RPMI7951 (cell line): Measurements from ENCODE around the gene TTC7B. TPM values are rescaled to one million over a fixed set of nuclear protein-coding genes. Genes with fewer than 3 reads are reported as not detected.

ENCODE experiments used
- DNase-seq: peaks from one replicate; pipeline ENCODE4 v3.0.0-alpha.2; 2012; ENCODE audit warnings: low read depth
- total RNA-seq: library from RNA; depleted of rRNA; stranded (reverse); fragments of >200 nt; shearing (Covaris generic); gene quantifications from 2 replicates; pipeline ENCODE4 v1.2.3, GENCODE V29; 2014

The TTC7B gene
- total RNA-seq, 1 experiment from 2014 or later = 22.1 TPM

- no peak for DNase-seq
These were observed 167.8 kb downstream of the TTC7B start for GRCh38 chr14:90648421-90648820.

GRCh38 chr14:90647473-90648005 is 168.7 kb downstream of the TTC7B start:
- DNase-seq = no peak

- peak; percentile 84 for DNase-seq
These were observed 170.3 kb downstream of the TTC7B start for GRCh38 chr14:90645842-90646443.

- DNase-seq = peak; percentile 85
These were observed 171.3 kb downstream of the TTC7B start for GRCh38 chr14:90644882-90645281.

- DNase-seq = no peak
These were observed 172.1 kb downstream of the TTC7B start for GRCh38 chr14:90643982-90644670.

GRCh38 chr14:90642244-90642717 is 173.9 kb downstream of the TTC7B start:
- DNase-seq = peak; percentile 36

GRCh38 chr14:90641615-90642243 is 174.5 kb downstream of the TTC7B start:
- no peak for DNase-seq

- DNase-seq = no peak
These were observed 175.1 kb downstream of the TTC7B start for GRCh38 chr14:90641168-90641567.

GRCh38 chr14:90639641-90640040 is 176.6 kb downstream of the TTC7B start:
- DNase-seq = no peak

- DNase-seq = no peak
These were observed 183.4 kb downstream of the TTC7B start for GRCh38 chr14:90632871-90633270.

- peak; percentile 24 for DNase-seq
These were observed 183.8 kb downstream of the TTC7B start for GRCh38 chr14:90632451-90632850.

- no peak for DNase-seq
These were observed 185.9 kb downstream of the TTC7B start for GRCh38 chr14:90630171-90630806.

- DNase-seq = peak; percentile 29
These were observed 186.8 kb downstream of the TTC7B start for GRCh38 chr14:90629471-90629870.

- no peak for DNase-seq
These were observed 187.4 kb downstream of the TTC7B start for GRCh38 chr14:90628825-90629224.

- DNase-seq = no peak
These were observed 188.8 kb downstream of the TTC7B start for GRCh38 chr14:90627478-90627877.

- DNase-seq = no peak
These were observed 189.7 kb downstream of the TTC7B start for GRCh38 chr14:90626550-90626949.

- DNase-seq = no peak
These were observed 190.8 kb downstream of the TTC7B start for GRCh38 chr14:90625445-90625844.

- no peak for DNase-seq
These were observed 191.4 kb downstream of the TTC7B start for GRCh38 chr14:90624732-90625400.

GRCh38 chr14:90624227-90624626 is 192.0 kb downstream of the TTC7B start:
- peak; percentile 84 for DNase-seq

- DNase-seq = no peak
These were observed 195.0 kb downstream of the TTC7B start for GRCh38 chr14:90621201-90621600.

GRCh38 chr14:90620568-90621077 is 195.6 kb downstream of the TTC7B start:
- no peak for DNase-seq
